ENCODE measurements around the gene NEU3. TPM values are rescaled to one million over a fixed set of nuclear protein-coding genes. Genes with fewer than 3 reads are reported as not detected.

Gene NEU3
- total and polyA plus RNA-seq, 2 of the 13 experiments (the other 11 are each of a cell fraction or from before 2014, with no cell fraction given) = 6.3 to 15.3 TPM

- TF ChIP-seq TFE3 (CRISPR knock-in tag; IDR thresholded peaks at IDR 0.05) (peak; percentile 83), RARA (CRISPR knock-in tag; IDR thresholded peaks at IDR 0.05) (0 out of 2 replicates have a peak, but pooled peaks have one; percentile 13), PBX2 (CRISPR knock-in tag; IDR thresholded peaks at IDR 0.05) (no peak), EED (CRISPR knock-in tag; IDR thresholded peaks at IDR 0.05) (0 out of 2 replicates have a peak, but pooled peaks have one; percentile 9), ZMYM2 (CRISPR knock-in tag; IDR thresholded peaks at IDR 0.05) (no peak), TFDP1 (CRISPR knock-in tag; IDR thresholded peaks at IDR 0.05; ENCODE audit: borderline replicate concordance) (no peak), ZNF891 (CRISPR knock-in tag; IDR thresholded peaks at IDR 0.05) (peak; percentile 50; the same call in 1 of the 2 replicates), ZNF138 (CRISPR knock-in tag; IDR thresholded peaks at IDR 0.05; ENCODE audit: low read depth) (no peak), SAP130 (CRISPR knock-in tag; IDR thresholded peaks at IDR 0.05; ENCODE audit: low read depth) (peak; percentile 27; the same call in 1 of the 2 replicates), HCFC1 (IDR thresholded peaks at IDR 0.05; ENCODE audit: low read depth, low read length) (no peak), ZNF773 (CRISPR knock-in tag; IDR thresholded peaks at IDR 0.05; ENCODE audit: borderline replicate concordance) (no peak), PRDM10 (CRISPR knock-in tag; IDR thresholded peaks at IDR 0.05; ENCODE audit: low read depth) (0 out of 2 replicates have a peak, but pooled peaks have one; percentile 11), ZNF224 (CRISPR knock-in tag; IDR thresholded peaks at IDR 0.05) (no peak), GABPA (IDR thresholded peaks at IDR 0.05; ENCODE audit: low read depth, low read length) (no peak), GABPA (CRISPR knock-in tag; IDR thresholded peaks at IDR 0.05; ENCODE audit: low read depth) (0 out of 2 replicates have a peak, but pooled peaks have one; percentile 11), ZNF281 (CRISPR knock-in tag; IDR thresholded peaks at IDR 0.05; ENCODE audit: borderline replicate concordance) (no peak), SMAD9 (CRISPR knock-in tag; IDR thresholded peaks at IDR 0.05) (no peak)
Observed at GRCh38 chr11:75031224-75031753, 42.6 kb downstream of the NEU3 start (continued).
